ENCODE data around the gene MXRA7. TPM values are rescaled to one million over a fixed set of nuclear protein-coding genes. Genes with fewer than 3 reads are reported as not detected.
A peak's percentile ranks its signal among the peaks of the same experiment; 100 is the strongest.
"Not testable (repeated sequence)": the region's sequence is repeated elsewhere in the genome, so short reads cannot be mapped to it uniquely, and the experiment has no call there.

Gene MXRA7
- total RNA-seq, 4 donors from 2014 or later: 11.0 to 116 (median 39.2) TPM

- no peak overlapping the region for H3K4me3 ChIP-seq
- no peak overlapping the region for H3K27ac ChIP-seq
- intact Hi-C loops (cut with DNase I): no loop called here
- peaks cover 0 to 6% (median 0%) of the 10 kb centered on the region in 3 donors for H3K4me1 ChIP-seq
- H3K9me3 ChIP-seq: no peaks in the 10 kb centered on the region
- H3K36me3 ChIP-seq: peaks cover 0 to 83% (median 12%) of the 10 kb centered on the region in 3 donors
- no peak for TF ChIP-seq POLR2A (IDR thresholded peaks at IDR 0.05)
- TF ChIP-seq CTCF (IDR thresholded peaks at IDR 0.05): no peak
- DNase-seq: no peak
- 71 to 73% methylated on average over 7 to 9 of the region's 9 CpGs for WGBS, 2 donors
- no peaks in the 10 kb centered on the region for H3K27me3 ChIP-seq
These were observed 37.1 kb upstream of the MXRA7 start for GRCh38 chr17:76747716-76748363.

GRCh38 chr17:76745785-76746184 is 35.0 kb upstream of the MXRA7 start:
- H3K27me3 ChIP-seq; H3K27ac ChIP-seq; H3K9me3 ChIP-seq; H3K4me1 ChIP-seq; H3K4me3 ChIP-seq; DNase-seq; intact Hi-C loops (cut with DNase I): not testable (repeated sequence)
- peaks cover 0 to 93% (median 12%) of the 10 kb centered on the region in 3 donors for H3K36me3 ChIP-seq
- 84 to 88% methylated on average over 4 to 5 of the region's 6 CpGs for WGBS, 2 donors

GRCh38 chr17:76744747-76745146 is 34.0 kb upstream of the MXRA7 start:
- TF ChIP-seq CTCF (IDR thresholded peaks at IDR 0.05) (no peak), POLR2A (IDR thresholded peaks at IDR 0.05) (no peak)
- Histone ChIP-seq H3K4me3 (no peak overlapping the region), H3K27ac (no peak overlapping the region), H3K36me3 (peaks cover 0 to 86% (median 12%) of the 10 kb centered on the region in 3 donors), H3K9me3 (no peaks in the 10 kb centered on the region), H3K27me3 (no peaks in the 10 kb centered on the region), H3K4me1 (peaks cover 0 to 13% (median 5%) of the 10 kb centered on the region in 3 donors)
- 95 to 100% methylated on average over 2 of the region's 2 CpGs for WGBS, 2 donors
- DNase-seq: no peak
- intact Hi-C loops (cut with DNase I): no loop called here

- no peaks in the 10 kb centered on the region for H3K9me3 ChIP-seq
- H3K4me1 ChIP-seq: peaks cover 4 to 30% (median 20%) of the 10 kb centered on the region in 3 donors
- no peak overlapping the region for H3K4me3 ChIP-seq
- no peaks in the 10 kb centered on the region for H3K27me3 ChIP-seq
- peaks cover 0 to 69% (median 12%) of the 10 kb centered on the region in 3 donors for H3K36me3 ChIP-seq
- no peak for TF ChIP-seq POLR2A (IDR thresholded peaks at IDR 0.05)
- no peak for TF ChIP-seq CTCF (IDR thresholded peaks at IDR 0.05)
- no peak for DNase-seq
- H3K27ac ChIP-seq: no peak overlapping the region
- intact Hi-C loops (cut with DNase I): no loop called here
These were observed 32.2 kb upstream of the MXRA7 start for GRCh38 chr17:76742958-76743357.

GRCh38 chr17:76740329-76741118 is 29.8 kb upstream of the MXRA7 start:
- peak overlapping the region in 3 of 4 donors; percentile 24 to 99 (median 97) for H3K27ac ChIP-seq
- no peak for DNase-seq
- H3K4me1 ChIP-seq: peaks cover 6 to 35% (median 21%) of the 10 kb centered on the region in 3 donors
- intact Hi-C loops (cut with DNase I): no loop called here
- no peaks in the 10 kb centered on the region for H3K27me3 ChIP-seq
- H3K4me3 ChIP-seq: no peak overlapping the region
- 53 to 71% methylated on average over 5 of the region's 5 CpGs for WGBS, 2 donors
- H3K9me3 ChIP-seq: no peaks in the 10 kb centered on the region
- no peak for TF ChIP-seq CTCF (IDR thresholded peaks at IDR 0.05)
- no peak for TF ChIP-seq POLR2A (IDR thresholded peaks at IDR 0.05)
- peaks cover 0 to 48% (median 12%) of the 10 kb centered on the region in 3 donors for H3K36me3 ChIP-seq

DNA sequence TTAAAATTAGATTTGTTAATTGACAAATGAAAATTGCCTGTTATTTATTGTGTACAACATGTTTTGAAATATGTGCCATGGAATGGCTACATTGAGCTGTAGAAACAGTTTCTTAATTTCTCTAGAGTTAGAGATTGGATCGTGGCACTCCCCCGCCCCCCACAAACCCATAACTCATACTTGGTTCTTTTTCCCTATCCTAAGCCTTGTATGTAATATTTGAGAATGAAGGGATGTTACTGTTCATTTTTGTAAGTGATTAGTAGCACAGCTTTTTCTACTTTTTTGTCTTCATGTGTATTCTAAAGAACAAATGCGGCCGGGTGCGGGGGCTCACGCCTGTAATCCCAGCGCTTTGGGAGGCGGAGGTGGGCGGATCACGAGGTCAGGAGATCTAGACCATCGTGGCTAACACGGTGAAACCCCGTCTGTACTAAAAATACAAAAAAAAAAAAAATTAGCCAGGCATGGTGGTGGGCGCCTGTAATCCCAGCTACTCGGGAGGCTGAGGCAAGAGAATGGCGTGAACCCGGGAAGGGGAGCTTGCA is 28.9 kb upstream of the MXRA7 start:
- peak overlapping the region in 2 of 4 donors; percentile 97 to 99 for H3K27ac ChIP-seq
- H3K27me3 ChIP-seq; intact Hi-C loops (cut with DNase I): not testable (repeated sequence)

More for the DNA sequence above, 28.9 kb upstream of the MXRA7 start:
- not testable (repeated sequence) for DNase-seq, H3K9me3 ChIP-seq, H3K4me3 ChIP-seq
- WGBS, 2 donors: 91 to 93% methylated on average over 17 of the region's 17 CpGs
- Histone ChIP-seq H3K36me3 (peaks cover 0 to 48% (median 7%) of the 10 kb centered on the region in 3 donors), H3K4me1 (peaks cover 14 to 43% (median 29%) of the 10 kb centered on the region in 3 donors)
